Measurements from ENCODE around the gene TIMM23.
"Not testable (repeated sequence)": the region's sequence is repeated elsewhere in the genome, so short reads cannot be mapped to it uniquely, and the experiment has no call there.

TIMM23 gene

GRCh38 chr10:45997994-45998763, 25.9 kb downstream of the TIMM23 start:
- DNase-seq: no peak

GRCh38 chr10:45999955-46000354, 27.7 kb downstream of the TIMM23 start:
- DNase-seq: not testable (repeated sequence)

GRCh38 chr10:46000538-46000937, 28.2 kb downstream of the TIMM23 start:
- no peak for DNase-seq

GRCh38 chr10:46001187-46001756, 29.0 kb downstream of the TIMM23 start:
- no peak for DNase-seq

- not testable (repeated sequence) for DNase-seq
Measured at GRCh38 chr10:46002189-46002687, 29.9 kb downstream of the TIMM23 start.

GRCh38 chr10:46002916-46003693, 30.8 kb downstream of the TIMM23 start:
- DNase-seq: no peak

- no peak for DNase-seq
Measured at GRCh38 chr10:46004963-46005362, 32.7 kb downstream of the TIMM23 start.

- DNase-seq: no peak
Measured at GRCh38 chr10:46005383-46005782, 33.1 kb downstream of the TIMM23 start.

GRCh38 chr10:46006219-46006618, 33.9 kb downstream of the TIMM23 start:
- DNase-seq: no peak

GRCh38 chr10:46012746-46013145, 40.5 kb downstream of the TIMM23 start:
- no peak for DNase-seq

- no peak for DNase-seq
Measured at GRCh38 chr10:46014206-46014605, 41.9 kb downstream of the TIMM23 start.

- DNase-seq: no peak
Measured at GRCh38 chr10:46014683-46015405, 42.6 kb downstream of the TIMM23 start.

GRCh38 chr10:46016190-46016589, 43.9 kb downstream of the TIMM23 start:
- DNase-seq: no peak

GRCh38 chr10:46016811-46017210, 44.5 kb downstream of the TIMM23 start:
- DNase-seq: no peak

- DNase-seq: no peak
Measured at GRCh38 chr10:46017733-46018132, 45.4 kb downstream of the TIMM23 start.

GRCh38 chr10:46018453-46019176, 46.3 kb downstream of the TIMM23 start:
- no peak for DNase-seq

- DNase-seq: no peak
Measured at GRCh38 chr10:46019177-46019528, 46.9 kb downstream of the TIMM23 start.

GRCh38 chr10:46019569-46020343, 47.5 kb downstream of the TIMM23 start:
- DNase-seq: no peak

GRCh38 chr10:46020344-46020657, 48.0 kb downstream of the TIMM23 start:
- DNase-seq: no peak

- peak; percentile 88 for DNase-seq
Measured at GRCh38 chr10:46022978-46023702, 50.9 kb downstream of the TIMM23 start.

GRCh38 chr10:46024948-46025347, 52.7 kb downstream of the TIMM23 start:
- DNase-seq: no peak

Data from activated CD4-positive, alpha-beta T cell treated with anti-CD3 and anti-CD28 coated beads for 48 hours (primary cell).